ENCODE results near the gene PTPRN2.

Gene PTPRN2

DNA sequence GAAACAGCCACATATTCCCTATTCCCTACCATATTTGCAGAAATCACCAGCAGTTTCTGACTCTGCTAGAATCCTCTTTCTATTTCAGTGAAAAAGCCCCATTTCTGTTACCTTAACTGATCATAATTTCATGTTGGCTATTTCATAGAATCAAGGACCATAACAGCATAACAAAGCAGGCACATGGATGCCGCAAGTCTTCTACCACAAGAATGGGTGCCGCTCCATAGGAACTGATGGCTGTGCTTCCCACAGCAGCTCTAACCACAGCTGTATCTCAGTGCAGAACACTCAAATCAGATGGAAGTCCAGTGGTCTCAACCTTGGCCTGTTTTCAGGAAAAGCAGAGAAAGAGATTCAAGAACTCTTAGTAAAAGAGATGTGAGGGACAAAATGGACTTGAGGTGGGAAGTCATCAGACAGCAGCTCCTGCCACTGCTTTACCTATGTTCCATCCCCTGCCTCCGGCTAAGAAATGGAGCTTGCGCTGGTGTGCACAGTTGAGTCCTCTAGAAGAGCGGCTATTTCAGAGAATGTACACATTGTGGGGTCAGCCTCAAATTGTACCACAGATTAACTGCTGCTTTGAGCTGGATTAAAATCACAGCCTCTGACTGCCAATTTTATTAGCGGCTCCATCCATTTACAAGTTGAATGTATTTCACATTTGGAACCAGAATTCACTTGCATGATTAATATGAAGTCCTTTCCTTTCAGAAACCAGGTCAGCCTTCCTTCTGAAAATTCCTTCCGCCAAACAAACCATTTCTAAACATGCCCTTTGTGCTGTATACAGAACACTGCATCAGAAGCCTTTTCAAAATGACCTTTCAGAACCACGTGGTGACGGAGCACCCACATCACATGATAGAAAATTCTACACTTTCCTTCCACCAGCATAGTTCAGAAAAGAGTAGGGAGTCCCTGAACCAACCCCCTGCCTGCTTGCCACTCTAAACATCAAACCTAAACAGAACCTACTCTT, 7.7 kb downstream of the PTPRN2 start:
- DNase-seq (ENCODE audit: low read depth in 4 of 4, low spot score in 1 of 4), result no peak

DNA sequence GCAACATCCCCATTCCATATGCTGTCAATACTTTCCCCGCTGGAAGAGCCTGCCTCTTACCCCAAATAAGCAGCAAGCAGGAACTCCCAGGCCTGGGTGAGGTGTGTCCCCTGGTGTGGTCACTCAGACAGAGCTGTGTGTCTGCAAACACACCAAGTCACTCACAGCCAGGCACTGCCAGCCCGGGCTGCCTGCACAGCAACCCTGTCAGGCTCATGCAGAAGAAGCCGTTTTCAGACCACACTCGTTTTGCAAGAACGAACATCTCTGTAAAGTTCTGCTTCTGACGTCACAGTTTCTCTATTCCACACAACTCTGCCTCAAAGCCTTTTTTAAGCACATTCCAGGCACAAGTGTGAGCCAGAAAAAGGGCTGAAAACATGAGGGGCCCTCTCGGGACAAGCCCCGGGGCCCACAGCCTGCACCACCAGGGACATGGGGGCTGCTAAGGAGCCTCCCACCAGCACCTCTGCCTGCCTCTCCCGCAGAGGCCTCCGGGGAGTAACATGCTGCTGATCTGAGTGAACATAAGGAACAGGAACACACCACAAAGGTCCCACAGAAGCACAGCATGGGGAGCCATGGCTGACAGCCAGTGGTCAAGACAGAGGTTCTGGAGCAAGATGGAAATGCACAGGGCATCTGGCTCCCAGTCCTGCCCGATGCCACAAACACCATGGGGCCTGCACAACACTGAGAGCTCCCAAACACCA, 11.4 kb downstream of the PTPRN2 start:
- no peak for DNase-seq (ENCODE audit: low read depth in 4 of 4, low spot score in 1 of 4)

GRCh38 chr7:158574308-158575036, 13.2 kb downstream of the PTPRN2 start:
- DNase-seq (ENCODE audit: low read depth in 4 of 4, low spot score in 1 of 4), result no peak

DNA sequence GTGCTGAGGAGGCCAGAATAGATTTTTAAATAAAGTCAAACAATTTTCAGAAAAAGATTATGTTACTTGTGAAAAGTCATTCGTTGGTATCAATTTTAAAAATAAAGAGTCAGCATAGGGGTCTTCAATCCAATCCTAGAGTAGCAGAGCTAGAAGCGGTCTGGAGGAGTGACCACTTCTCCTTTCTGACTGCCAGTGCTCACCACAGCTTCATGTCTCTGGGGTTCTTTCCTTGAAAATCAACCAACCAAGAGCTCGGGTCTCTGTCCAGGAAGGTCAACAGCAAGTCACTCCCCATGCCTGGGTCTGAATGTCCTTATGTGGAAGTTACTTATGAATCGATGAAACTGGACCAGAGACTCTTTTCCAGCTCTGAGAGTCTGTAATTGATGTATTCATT, 14.3 kb downstream of the PTPRN2 start:
- DNase-seq (ENCODE audit: low read depth in 4 of 4, low spot score in 1 of 4), result no peak

DNA sequence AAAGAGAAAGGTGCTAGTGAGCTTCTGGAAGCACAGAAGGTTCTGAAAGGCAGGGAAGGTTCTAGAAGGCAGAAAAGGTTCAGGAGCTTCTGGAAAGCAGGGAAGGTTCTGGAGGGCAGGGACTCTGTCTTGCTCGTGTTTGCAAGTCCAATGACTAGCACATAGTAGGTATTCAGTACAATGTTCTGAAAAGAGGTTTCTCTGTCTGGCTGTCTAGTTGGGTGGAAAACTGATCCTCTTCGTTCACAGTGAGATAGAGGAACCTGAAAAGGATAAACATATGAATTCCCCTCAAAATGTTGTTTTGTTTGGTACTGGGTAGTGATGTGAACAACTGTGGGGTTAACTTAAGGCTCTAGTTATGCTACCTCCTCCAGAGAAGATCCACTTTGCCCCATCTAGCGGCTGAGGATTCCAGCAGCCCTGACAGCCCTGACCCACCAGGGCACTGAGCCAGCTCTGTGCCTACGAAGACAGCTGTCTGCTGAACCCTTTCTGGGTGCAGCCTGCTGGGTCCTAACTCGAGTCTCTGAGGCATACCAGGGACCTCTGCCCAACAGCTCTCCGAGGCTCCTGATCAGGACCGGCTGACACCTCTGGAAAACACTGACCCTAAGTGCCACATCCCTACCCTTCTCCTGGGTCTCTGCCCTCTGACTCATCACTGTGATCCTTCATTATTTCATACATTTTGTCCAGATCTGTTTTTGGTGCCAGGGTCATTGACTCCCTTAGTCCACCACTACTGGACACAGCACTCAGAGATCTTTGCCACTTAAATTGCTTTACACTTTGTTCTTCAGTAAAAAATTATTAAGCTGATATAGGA, 15.4 kb downstream of the PTPRN2 start:
- no peak for DNase-seq (ENCODE audit: low read depth in 4 of 4, low spot score in 1 of 4)

DNA sequence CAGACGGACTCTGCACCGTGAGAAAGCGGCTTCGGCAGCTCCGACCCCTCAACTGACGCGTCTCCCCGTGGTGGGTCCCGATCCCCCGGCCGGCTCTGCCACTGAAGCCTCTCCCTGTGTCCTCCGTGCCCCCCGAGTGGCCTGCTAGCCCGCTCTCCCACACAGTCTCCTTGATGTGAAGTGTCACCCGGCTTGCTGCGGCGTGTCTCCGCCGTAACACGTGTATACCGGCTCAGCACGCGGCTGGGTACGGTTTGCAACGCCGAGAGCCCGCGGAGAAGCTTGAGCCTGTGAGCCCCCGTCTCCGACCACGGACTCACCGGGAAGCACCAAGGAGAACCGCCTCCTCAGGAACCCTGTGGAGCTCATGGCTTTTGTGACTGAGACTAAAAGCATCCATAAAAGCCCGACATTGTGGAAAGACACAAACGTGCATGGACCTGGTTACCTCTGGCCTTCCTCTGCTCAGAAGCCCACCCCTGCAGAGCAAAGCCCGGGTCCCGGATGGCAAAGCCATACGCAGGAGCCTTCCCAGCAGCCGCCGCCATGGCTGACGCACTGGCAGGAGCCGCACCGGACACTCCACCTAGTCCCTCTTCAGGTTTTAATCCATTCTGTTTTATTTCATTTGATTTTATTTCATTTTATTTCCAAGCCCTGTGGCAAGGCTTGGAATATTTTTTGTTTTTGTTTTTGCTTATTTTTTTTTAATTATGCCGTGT, 17.0 kb downstream of the PTPRN2 start:
- DNase-seq (ENCODE audit: low read depth in 4 of 4, low spot score in 1 of 4), result no peak

GRCh38 chr7:158569858-158570323, 17.7 kb downstream of the PTPRN2 start:
- no peak for DNase-seq (ENCODE audit: low read depth in 4 of 4, low spot score in 1 of 4)

GRCh38 chr7:158568974-158569857, 18.4 kb downstream of the PTPRN2 start:
- DNase-seq (ENCODE audit: low read depth in 4 of 4, low spot score in 1 of 4), result no peak

- no peak for DNase-seq (ENCODE audit: low read depth in 4 of 4, low spot score in 1 of 4)
Measured at GRCh38 chr7:158567153-158567603, 20.4 kb downstream of the PTPRN2 start.

GRCh38 chr7:158564663-158565035, 23.0 kb downstream of the PTPRN2 start:
- no peak for DNase-seq (ENCODE audit: low read depth in 4 of 4, low spot score in 1 of 4)

DNA sequence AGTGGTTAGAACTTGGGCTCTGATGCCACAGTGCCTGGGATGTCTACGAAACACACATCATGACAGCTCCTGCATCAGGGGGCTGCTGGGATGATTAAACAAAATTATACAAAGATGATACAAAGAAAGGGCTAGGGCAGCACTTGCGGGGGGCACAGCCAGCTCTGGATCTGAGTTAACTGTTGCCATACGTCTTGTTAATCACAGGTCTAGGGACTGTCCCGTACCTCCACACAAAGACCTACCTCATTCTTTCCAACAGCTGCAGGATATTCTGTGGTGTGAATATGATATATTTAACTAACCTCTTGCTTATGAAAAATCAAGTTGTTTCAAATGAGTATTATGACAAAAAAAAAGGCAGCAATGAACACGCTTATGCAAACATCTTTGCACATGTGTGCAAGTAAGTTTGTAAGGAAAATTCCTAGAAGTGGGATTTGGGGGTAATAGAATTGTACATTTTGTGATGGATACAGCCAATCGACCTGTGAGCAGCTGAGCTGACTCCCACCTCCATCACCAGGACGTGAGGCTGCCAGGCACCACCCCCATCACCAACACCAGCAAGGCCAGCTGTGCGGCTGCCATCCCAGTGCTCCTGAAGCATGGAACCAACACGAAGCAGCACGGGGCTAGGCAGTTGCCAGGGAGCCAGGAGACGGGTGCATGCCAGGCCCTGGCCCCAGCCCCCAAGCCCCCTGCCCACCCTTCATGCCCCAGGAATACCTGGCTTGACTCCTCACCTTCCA, 23.5 kb downstream of the PTPRN2 start:
- no peak for DNase-seq (ENCODE audit: low read depth in 4 of 4, low spot score in 1 of 4)

- no peak for DNase-seq (ENCODE audit: low read depth in 4 of 4, low spot score in 1 of 4)
Measured at GRCh38 chr7:158563051-158563450, 24.6 kb downstream of the PTPRN2 start.

DNA sequence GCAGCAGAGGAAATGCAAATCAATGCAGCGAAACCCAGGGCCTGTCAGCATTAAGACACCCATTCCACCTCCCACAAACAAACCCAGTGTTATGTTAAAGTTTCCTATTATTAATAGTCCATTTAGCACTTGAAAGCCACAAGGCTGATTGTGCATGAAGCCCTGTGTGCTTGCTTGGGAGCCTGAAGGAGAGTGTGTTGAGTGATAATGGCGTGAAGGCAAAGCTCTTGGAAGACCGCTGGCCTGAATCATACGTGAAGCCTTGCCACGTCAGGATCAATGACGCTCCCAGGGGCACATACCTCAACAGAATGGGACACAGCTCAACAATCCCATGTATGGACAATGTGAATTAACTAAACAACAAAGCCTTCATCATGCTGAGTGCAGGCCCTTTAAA, 25.1 kb downstream of the PTPRN2 start:
- no peak for DNase-seq (ENCODE audit: low read depth in 4 of 4, low spot score in 1 of 4)

- DNase-seq (ENCODE audit: low read depth in 4 of 4, low spot score in 1 of 4), result no peak
Measured at GRCh38 chr7:158561659-158562058, 26.0 kb downstream of the PTPRN2 start.

DNA sequence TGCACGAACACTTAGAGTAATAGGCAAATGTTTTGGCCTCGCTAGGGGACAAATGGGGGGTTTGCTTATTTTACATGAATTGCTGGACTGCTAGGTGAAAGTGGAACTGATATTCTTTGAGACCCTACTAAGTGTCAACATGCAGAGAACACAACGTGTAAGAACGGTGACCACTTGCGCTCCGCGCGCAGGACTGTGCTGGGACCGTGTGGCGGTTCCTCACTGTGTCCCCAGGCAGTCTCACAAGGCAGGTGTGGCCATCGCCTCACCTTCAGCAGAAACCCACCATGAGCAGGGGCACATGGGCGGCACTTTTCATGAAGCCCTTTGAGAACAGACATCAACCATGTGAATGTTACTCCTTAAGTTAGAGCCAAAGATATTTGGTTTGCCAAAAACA, 27.2 kb downstream of the PTPRN2 start:
- DNase-seq (ENCODE audit: low read depth in 4 of 4, low spot score in 1 of 4), result no peak

GRCh38 chr7:158559356-158559755, 28.3 kb downstream of the PTPRN2 start:
- DNase-seq (ENCODE audit: low read depth in 4 of 4, low spot score in 1 of 4), result no peak

DNA sequence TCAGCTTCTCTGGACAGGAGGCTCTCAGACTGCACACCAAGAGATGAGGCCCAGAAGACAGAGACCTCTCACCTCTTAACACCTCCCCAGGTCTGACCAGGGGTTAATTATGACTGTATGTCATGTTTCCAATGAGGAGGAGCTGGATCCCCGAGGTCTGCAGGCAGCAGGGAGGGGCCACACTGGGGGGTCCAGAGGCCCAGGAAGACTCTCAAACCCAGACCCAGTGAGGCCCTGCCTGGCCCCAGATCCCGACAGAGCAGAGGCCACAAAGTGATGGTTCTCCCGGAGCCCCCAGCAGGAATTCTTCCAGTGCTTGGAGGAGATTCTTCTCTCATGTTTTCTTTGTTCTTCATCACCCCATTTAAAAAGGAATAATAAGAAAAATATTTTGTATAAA, 28.8 kb downstream of the PTPRN2 start:
- DNase-seq (ENCODE audit: low read depth in 4 of 4, low spot score in 1 of 4), result no peak

GRCh38 chr7:158557441-158557755, 30.2 kb downstream of the PTPRN2 start:
- DNase-seq (ENCODE audit: low read depth in 4 of 4, low spot score in 1 of 4), result no peak
